HUES6 (cell line): ENCODE measurements around the gene RAB35.
A peak's percentile ranks its signal among the peaks of the same experiment; 100 is the strongest.

Source experiments
- H3K27ac ChIP-seq: 2 replicates; pipeline ENCODE4 v1.7.0; 2013; ENCODE audit warnings: low read depth, mild to moderate bottlenecking, low read length, inconsistent platforms
- H3K27me3 ChIP-seq: 2 replicates; pipeline ENCODE4 v1.6.1; 2013; ENCODE audit warnings: low read length; ENCODE audit not compliant: control insufficient read depth, insufficient read depth
- H3K36me3 ChIP-seq: 2 replicates; pipeline ENCODE4 v1.6.1; 2013; ENCODE audit warnings: low read length; ENCODE audit not compliant: control insufficient read depth, insufficient read depth
- H3K4me1 ChIP-seq: 2 replicates; pipeline ENCODE4 v1.6.1; 2013; ENCODE audit warnings: low read length; ENCODE audit not compliant: control insufficient read depth, insufficient read depth
- H3K4me3 ChIP-seq: 2 replicates; pipeline ENCODE4 v1.5.1; 2013; ENCODE audit warnings: low read depth, low read length
- H3K9ac ChIP-seq: one replicate; pipeline ENCODE4 v1.6.1; 2013; ENCODE audit warnings: mild to moderate bottlenecking, low read length
- H3K9me3 ChIP-seq: 2 replicates; pipeline ENCODE4 v1.6.1; 2013; ENCODE audit warnings: low read depth, low read length; ENCODE audit not compliant: control insufficient read depth, insufficient read depth

The RAB35 gene

DNA sequence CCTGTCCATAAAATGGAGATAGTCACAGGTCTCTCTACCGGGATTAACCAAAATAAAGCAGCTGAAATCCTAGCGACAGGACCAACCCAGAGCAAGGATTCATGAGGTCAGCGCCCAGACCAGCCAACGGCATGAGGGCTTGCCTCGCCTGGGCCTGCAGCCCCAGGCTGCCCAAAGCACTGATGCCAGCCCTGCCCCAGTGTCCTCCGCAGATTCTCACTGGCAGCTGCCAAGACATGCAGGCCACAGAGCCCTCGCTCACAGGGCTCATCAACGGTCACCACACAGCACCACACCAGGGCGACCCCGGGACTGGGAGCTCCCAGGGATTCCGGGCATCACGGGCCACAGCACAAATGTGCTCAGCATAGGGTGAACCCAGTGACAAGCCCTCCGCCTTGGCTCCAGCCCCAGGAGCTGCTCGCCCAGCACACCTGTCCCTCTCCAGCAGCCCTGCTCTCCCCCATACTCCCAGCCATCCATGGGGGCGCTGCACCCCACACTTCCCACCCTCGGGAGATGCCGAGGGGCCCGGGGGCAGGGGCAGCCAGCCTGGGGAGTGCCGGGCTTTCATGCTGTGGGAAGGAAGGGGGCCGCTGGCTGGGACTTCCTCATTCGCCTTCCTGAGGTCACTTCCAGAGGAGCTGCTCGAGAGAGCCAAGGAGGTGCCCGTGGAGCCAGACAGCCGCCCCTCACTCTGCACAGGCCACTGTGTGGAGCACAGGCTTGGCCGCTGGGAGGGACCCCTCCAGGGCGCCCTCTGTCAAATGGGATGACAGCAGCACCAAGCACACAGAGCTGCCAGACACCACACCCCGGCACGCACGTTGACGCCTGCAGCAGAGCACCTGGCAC, 14.1 kb downstream of the RAB35 start:
- Histone ChIP-seq H3K27ac (no peak overlapping the region), H3K4me3 (no peak overlapping the region), H3K9me3 (no peaks in the 10 kb centered on the region), H3K4me1 (peaks cover 11% of the 10 kb centered on the region), H3K27me3 (no peaks in the 10 kb centered on the region), H3K9ac (no peak overlapping the region), H3K36me3 (peaks cover 60% of the 10 kb centered on the region)

DNA sequence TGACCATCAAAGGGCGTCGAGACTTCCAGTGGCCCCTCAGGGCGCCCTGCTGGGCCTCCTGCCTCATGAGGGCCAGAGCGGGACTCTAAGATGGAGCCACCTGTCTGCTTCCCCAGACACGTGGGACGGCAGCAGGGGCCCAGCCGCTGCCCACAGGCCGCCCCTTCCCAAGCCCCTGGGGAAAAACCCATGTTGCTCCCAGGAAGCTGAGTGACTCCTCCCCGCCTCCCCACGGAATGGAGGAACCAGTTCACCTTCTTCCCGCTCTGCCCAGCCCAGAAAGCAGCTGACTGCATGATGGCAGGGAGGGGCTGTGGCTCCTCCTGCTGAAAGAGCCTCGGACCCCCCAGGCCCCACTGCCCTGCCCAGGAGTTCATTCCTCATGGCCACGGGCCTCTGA, 14.9 kb downstream of the RAB35 start:
- Histone ChIP-seq H3K4me3 (no peak overlapping the region), H3K4me1 (peaks cover 11% of the 10 kb centered on the region), H3K27me3 (no peaks in the 10 kb centered on the region), H3K27ac (no peak overlapping the region), H3K9ac (no peak overlapping the region), H3K9me3 (no peaks in the 10 kb centered on the region), H3K36me3 (peaks cover 63% of the 10 kb centered on the region)

DNA sequence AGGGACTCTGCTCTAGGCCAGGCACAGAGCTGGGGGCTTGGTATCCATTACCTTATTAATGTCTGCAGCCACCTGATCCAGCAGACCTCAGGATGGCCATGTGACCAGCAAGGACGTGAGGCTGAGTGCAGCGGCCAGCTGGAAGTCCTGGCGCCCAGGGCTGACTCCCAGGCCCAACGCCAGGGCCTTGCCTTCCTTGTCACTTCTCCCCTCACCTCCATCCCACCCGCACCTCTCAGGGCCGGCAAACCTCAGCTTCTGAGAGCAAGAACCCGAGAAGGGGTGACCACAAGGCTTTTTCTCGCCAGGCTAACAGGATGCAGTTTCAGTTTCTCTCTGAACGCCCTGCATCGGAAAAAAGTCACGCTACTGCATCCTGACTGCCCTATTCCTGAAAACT, 15.4 kb downstream of the RAB35 start:
- H3K4me3 ChIP-seq, result no peak overlapping the region
- H3K4me1 ChIP-seq, result peaks cover 11% of the 10 kb centered on the region
- H3K36me3 ChIP-seq, result peaks cover 65% of the 10 kb centered on the region
- H3K9ac ChIP-seq, result no peak overlapping the region
- H3K9me3 ChIP-seq, result no peaks in the 10 kb centered on the region
- H3K27me3 ChIP-seq, result no peaks in the 10 kb centered on the region
- H3K27ac ChIP-seq, result 0 out of 2 replicates have a peak overlapping the region, but pooled peaks have one; percentile 3

DNA sequence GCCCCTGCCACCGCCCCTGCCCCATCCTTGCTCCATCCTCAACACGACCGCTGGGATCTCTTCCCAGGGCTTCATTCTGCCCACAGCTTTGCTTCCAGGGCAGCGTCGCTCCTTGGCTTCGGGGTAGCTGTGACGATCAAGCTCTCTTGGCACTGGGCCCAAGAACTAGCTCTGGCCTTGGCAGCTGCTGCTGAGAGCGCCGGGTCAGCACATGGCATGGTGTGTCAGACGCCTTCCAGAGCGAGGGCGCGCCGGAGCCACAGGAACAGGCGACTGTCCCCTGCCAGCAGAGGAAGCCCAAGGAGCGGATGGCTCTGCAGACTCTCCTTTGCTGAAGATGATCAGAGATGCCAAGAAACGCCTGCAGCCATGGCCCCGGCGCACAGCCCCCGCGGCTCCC, 15.9 kb downstream of the RAB35 start:
- H3K9ac ChIP-seq, result no peak overlapping the region

DNA sequence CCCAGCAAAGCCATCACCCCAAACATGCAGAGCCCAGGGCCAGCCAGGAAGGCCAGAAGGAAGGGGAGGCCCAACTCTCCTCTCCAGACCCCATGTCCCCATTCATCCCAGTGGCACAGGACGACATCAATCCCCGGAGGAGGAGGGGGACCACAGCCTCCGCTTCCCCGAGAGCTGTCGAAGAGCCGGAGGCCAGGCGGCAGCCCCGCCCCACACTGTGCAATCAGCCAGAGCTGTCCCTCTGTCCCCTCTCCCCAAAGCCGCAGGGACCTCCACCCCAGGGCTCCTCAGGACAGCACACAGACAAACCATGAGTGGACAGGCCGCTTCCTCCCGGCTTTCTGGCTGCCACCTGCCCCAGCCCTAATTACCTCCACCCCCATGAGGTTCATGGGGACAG, 16.8 kb downstream of the RAB35 start:
- Histone ChIP-seq H3K9me3 (no peaks in the 10 kb centered on the region), H3K9ac (no peak overlapping the region), H3K27me3 (no peaks in the 10 kb centered on the region), H3K4me1 (peaks cover 2% of the 10 kb centered on the region), H3K4me3 (no peak overlapping the region), H3K27ac (no peak overlapping the region), H3K36me3 (peaks cover 57% of the 10 kb centered on the region)

More for the DNA sequence above, 15.9 kb downstream of the RAB35 start:
- Histone ChIP-seq H3K9me3 (no peaks in the 10 kb centered on the region), H3K27me3 (no peaks in the 10 kb centered on the region), H3K4me1 (peaks cover 8% of the 10 kb centered on the region), H3K4me3 (no peak overlapping the region), H3K27ac (0 out of 2 replicates have a peak overlapping the region, but pooled peaks have one; percentile 3), H3K36me3 (peaks cover 63% of the 10 kb centered on the region)

DNA sequence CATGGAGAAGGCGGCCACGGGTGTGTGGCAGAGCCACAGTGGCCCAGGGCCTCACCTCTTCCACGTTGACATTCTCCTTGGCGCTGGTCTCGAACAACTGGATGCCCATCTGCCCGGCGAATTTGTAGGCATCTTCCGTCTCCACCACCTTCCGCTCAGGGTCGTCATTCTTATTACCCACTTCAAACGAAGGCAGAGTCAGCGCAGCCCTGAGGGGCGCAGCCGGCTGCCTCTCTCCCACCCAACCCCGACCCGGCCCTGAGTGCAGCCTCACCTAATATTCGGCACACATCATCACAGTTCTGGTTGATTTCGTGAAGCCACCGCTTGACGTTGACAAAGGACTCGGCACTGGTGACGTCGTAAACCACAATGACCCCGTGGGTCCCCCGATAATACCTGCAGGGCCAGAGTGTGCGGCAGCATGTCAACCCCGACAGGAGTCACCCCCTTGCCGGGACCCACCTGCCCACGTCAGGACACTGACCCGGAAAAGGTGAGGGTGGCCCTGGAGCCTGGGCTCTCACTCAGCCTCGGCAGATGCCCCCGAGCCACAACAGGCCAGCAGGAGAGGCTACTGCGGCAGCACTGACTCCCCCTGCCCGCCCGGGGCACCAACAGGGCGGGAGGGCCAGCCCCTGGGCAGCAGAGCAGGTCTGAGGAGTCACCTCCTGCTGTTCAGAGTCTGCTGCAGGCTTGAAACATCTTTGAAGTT, 17.6 kb downstream of the RAB35 start:
- peaks cover 57% of the 10 kb centered on the region for H3K36me3 ChIP-seq
- no peak overlapping the region for H3K9ac ChIP-seq
- H3K4me1 ChIP-seq, result peaks cover 10% of the 10 kb centered on the region
- no peaks in the 10 kb centered on the region for H3K9me3 ChIP-seq
- H3K27ac ChIP-seq, result no peak overlapping the region
- H3K4me3 ChIP-seq, result no peak overlapping the region
- no peaks in the 10 kb centered on the region for H3K27me3 ChIP-seq

DNA sequence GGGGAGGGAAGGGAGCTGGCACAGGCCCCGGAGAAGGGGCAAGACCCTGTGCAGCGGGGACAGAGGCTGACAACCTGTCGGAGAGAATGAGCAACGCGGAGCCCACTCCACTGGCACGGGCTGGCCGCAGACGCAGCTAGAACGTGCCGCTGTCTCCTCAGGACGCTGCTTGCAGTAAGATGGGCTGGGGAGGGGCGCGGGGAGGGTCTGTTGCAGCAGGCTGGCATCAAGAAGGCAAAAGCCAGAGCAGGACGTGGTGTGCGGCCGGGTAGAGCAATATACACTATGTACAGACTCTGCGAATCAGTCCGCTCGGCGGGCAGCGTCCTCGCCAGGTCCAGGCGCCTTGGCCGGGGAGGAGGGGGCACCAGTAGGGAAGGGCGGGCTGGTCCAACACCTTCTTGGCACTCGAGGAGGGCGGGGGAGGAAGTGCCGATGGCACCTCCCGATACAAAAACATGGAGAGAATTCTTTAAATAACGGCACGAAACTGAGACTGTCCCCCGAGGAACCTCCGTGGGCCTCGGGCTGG, 19.8 kb downstream of the RAB35 start:
- H3K27me3 ChIP-seq, result no peaks in the 10 kb centered on the region
- peaks cover 48% of the 10 kb centered on the region for H3K36me3 ChIP-seq
- H3K4me3 ChIP-seq, result no peak overlapping the region
- H3K4me1 ChIP-seq, result peaks cover 25% of the 10 kb centered on the region
- no peak overlapping the region for H3K9ac ChIP-seq
- no peak overlapping the region for H3K27ac ChIP-seq
- H3K9me3 ChIP-seq, result no peaks in the 10 kb centered on the region

DNA sequence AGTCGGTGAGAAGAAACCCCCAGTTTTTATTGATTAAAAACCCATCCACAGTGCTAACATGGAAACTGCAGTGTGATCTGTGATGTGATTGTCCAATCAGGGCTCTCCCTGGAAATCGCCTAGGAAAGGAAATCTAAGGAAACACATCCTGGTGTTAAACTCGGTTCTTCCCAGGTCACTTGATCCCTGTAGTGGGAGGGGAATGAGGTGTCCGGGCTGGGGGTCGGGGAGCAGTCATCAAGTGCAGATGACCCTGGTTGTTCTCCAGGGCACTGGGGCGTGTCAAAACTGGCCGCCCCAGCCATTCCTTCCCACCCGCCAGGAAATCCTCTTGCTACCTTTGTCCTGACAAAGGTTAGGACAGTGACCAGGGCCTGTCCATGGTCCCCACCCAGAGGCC, 20.8 kb downstream of the RAB35 start:
- peaks cover 47% of the 10 kb centered on the region for H3K36me3 ChIP-seq
- peaks cover 27% of the 10 kb centered on the region for H3K4me1 ChIP-seq
- H3K27ac ChIP-seq, result no peak overlapping the region
- H3K4me3 ChIP-seq, result no peak overlapping the region
- H3K27me3 ChIP-seq, result no peaks in the 10 kb centered on the region
- H3K9me3 ChIP-seq, result no peaks in the 10 kb centered on the region
- H3K9ac ChIP-seq, result no peak overlapping the region

DNA sequence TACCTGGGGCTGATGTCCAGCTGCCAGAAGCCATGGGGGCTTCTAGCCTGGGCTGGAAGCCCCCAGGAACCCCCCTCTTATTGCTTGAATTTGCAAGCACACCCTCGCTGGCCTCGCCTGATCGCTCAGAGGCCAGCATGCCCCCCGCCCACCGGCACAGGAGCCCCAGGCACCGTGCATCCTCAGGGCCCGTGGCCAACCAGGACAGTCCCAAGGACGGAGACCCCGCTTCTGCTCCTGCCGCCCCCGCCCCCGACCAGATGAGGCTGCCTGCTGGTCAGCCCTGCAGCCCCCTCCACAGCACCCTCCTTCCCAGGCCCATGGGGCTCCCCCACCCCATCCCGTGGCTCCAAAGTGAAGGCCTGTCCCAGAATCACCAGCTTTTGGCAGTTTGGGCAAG, 21.2 kb downstream of the RAB35 start:
- H3K27me3 ChIP-seq, result no peaks in the 10 kb centered on the region
- H3K36me3 ChIP-seq, result peaks cover 43% of the 10 kb centered on the region
- peaks cover 27% of the 10 kb centered on the region for H3K4me1 ChIP-seq
- H3K27ac ChIP-seq, result no peak overlapping the region
- H3K4me3 ChIP-seq, result no peak overlapping the region
- H3K9ac ChIP-seq, result no peak overlapping the region
- no peaks in the 10 kb centered on the region for H3K9me3 ChIP-seq

DNA sequence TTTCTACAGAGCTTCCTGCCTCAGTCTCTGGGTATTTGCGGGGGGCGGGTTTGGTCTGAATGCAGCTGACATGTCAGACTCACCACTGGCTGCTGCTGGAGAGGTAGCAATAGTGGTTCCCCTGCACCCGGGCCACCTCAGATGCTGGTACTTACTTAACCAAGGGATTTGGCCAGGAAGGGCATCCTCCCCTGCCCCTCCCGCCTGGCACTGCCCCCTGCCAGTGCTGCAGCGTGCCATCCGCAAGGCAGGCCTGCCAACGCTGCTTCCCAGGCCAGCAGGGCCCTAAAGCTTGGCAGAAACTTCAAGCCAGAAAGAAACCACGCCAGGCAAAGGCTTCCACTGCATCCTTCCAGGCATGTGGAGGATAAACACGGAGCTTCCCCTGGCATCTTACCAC, 22.1 kb downstream of the RAB35 start:
- H3K4me1 ChIP-seq, result peaks cover 31% of the 10 kb centered on the region

More for the DNA sequence above, 22.1 kb downstream of the RAB35 start:
- no peaks in the 10 kb centered on the region for H3K27me3 ChIP-seq
- no peak overlapping the region for H3K27ac ChIP-seq
- H3K9me3 ChIP-seq, result no peaks in the 10 kb centered on the region
- peaks cover 35% of the 10 kb centered on the region for H3K36me3 ChIP-seq
- H3K9ac ChIP-seq, result no peak overlapping the region
- no peak overlapping the region for H3K4me3 ChIP-seq
